Stomach smooth muscle (tissue), 2 donors: ENCODE measurements around the gene MCRS1.

Experiments used
- H3K27ac ChIP-seq: one replicate; pipeline ENCODE4 v1.7.0; 2013; ENCODE audit warnings: mild to moderate bottlenecking, low read length, inconsistent platforms
- H3K27me3 ChIP-seq, 2 donors: one replicate each; pipeline ENCODE4 v1.7.0; 2013; ENCODE audit warnings: low read length in 2 of 2; ENCODE audit not compliant: insufficient read depth in 2 of 2, control insufficient read depth in 1 of 2
- H3K36me3 ChIP-seq, 2 donors: one replicate each; pipeline ENCODE4 v1.7.0; 2013; ENCODE audit warnings: low read length in 2 of 2; ENCODE audit not compliant: control insufficient read depth in 2 of 2, insufficient read depth in 2 of 2
- H3K4me1 ChIP-seq: one replicate; pipeline ENCODE4 v1.7.0; 2013; ENCODE audit warnings: low read length; ENCODE audit not compliant: control insufficient read depth, insufficient read depth
- H3K4me3 ChIP-seq, 2 donors: one replicate each; pipeline ENCODE4 v1.7.0; 2013; ENCODE audit warnings: low read length in 2 of 2
- H3K9ac ChIP-seq, 2 donors: one replicate each; pipeline ENCODE4 v1.7.0; 2013; ENCODE audit warnings: low read length in 2 of 2, mild to moderate bottlenecking in 1 of 2
- H3K9me3 ChIP-seq, 2 donors: one replicate each; pipeline ENCODE4 v1.7.0; 2013; ENCODE audit warnings: low read length in 2 of 2; ENCODE audit not compliant: control insufficient read depth in 2 of 2
- donor health status: healthy.
- donor health status: Pancreatic carcinoma.

The MCRS1 gene

GRCh38 chr12:49563951-49564685 lies 3.8 kb downstream of the MCRS1 start:
- Histone ChIP-seq H3K4me1 (peaks cover 23% of the 10 kb centered on the region), H3K9ac (no peak overlapping the region), H3K4me3 (no peak overlapping the region), H3K9me3 (no peaks in the 10 kb centered on the region), H3K27ac (no peak overlapping the region), H3K27me3 (no peaks in the 10 kb centered on the region), H3K36me3 (peaks cover 44 to 59% of the 10 kb centered on the region in 2 donors)

DNA sequence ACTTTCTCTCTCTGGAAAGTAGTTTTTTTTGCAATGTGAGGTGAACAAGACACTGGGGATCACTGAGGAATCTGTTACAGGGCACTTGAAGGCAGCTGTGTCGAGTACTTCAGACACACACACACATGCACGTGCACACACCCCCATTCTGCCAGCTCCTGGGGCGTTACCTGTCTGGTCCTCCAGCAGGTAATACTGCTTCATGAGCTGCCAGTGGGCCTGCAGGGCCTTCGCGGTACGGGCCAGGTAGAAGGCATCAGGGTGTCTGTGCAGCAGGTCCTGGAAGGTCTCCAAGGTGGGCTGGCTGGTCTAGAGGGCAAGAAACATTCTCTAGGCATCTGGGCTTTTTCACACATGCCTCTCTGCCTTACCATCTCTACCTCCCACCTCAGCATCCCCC lies 5.1 kb downstream of the MCRS1 start:
- Histone ChIP-seq H3K27me3 (no peaks in the 10 kb centered on the region), H3K36me3 (peaks cover 52 to 68% of the 10 kb centered on the region in 2 donors), H3K27ac (no peak overlapping the region), H3K4me1 (peaks cover 17% of the 10 kb centered on the region), H3K9ac (no peak overlapping the region), H3K4me3 (no peak overlapping the region), H3K9me3 (no peaks in the 10 kb centered on the region)

- no peak overlapping the region for H3K4me3 ChIP-seq
- H3K27me3 ChIP-seq: no peaks in the 10 kb centered on the region
- H3K9me3 ChIP-seq: no peaks in the 10 kb centered on the region
These were observed 5.7 kb downstream of the MCRS1 start for GRCh38 chr12:49562233-49562632.

GRCh38 chr12:49560695-49561094 lies 7.2 kb downstream of the MCRS1 start:
- Histone ChIP-seq H3K27ac (no peak overlapping the region), H3K4me1 (peaks cover under 1% of the 10 kb centered on the region), H3K36me3 (peaks cover 52 to 66% of the 10 kb centered on the region in 2 donors), H3K27me3 (no peaks in the 10 kb centered on the region), H3K9ac (no peak overlapping the region), H3K9me3 (no peaks in the 10 kb centered on the region), H3K4me3 (no peak overlapping the region)

More at GRCh38 chr12:49562233-49562632, 5.7 kb downstream of the MCRS1 start:
- Histone ChIP-seq H3K36me3 (peaks cover 52 to 68% of the 10 kb centered on the region in 2 donors), H3K4me1 (peaks cover 14% of the 10 kb centered on the region), H3K27ac (no peak overlapping the region), H3K9ac (no peak overlapping the region)

DNA sequence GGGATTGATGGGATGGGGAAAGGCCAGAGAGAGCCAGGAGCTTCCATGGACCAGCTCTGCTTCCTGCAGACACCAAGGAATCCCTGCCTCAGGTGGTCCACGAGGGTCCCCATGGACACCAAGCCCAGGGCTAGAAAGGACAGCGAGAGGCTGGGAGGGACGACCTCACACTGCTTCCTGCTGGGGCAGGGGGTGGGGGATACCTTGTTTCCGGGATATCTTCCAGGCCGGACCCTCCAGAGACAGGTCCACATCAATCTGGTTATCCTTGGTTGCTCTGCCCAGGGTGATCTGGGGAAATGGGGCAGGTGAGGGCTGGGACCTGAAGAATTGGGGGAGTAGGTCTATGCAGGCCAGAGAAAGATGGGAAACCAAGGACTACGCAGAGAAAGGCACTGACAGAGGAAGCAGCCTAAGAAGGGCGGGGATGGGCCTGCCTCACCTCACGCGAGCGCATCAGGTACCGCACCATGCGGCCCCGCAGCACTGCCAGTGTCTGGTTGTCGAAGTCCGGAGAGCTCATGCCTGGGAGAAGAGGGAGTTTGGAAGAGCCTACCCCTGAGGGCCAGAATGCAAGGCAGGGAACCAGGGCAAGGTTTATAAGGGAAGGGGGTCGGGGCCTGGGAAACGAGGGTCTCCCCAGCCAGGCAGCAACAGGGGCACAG lies 8.8 kb downstream of the MCRS1 start:
- Histone ChIP-seq H3K4me3 (no peak overlapping the region), H3K4me1 (no peaks in the 10 kb centered on the region), H3K9ac (no peak overlapping the region), H3K27ac (no peak overlapping the region), H3K27me3 (no peaks in the 10 kb centered on the region), H3K36me3 (peaks cover 45 to 56% of the 10 kb centered on the region in 2 donors), H3K9me3 (no peaks in the 10 kb centered on the region)

DNA sequence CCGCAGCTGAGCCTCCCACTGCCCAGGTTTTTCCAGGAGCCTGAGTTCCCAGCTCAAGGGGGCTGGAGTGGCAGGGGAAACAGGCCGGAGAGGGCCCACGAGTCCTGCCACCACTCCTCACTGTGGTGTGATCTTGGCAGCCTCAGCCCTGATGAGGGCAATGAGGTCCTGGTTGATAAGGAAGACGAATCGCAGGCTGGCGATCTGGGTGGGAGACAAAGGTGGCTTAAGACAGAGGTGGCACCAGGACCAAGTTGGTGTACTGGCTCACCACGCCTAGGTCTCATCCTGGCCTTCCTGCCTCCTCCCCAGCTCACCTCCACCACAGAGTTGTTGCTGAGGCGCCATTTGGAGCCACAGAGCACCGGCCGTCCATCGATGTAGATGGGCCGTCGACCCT lies 9.4 kb downstream of the MCRS1 start:
- H3K4me1 ChIP-seq: no peaks in the 10 kb centered on the region
- no peak overlapping the region for H3K27ac ChIP-seq
- no peaks in the 10 kb centered on the region for H3K27me3 ChIP-seq
- H3K9ac ChIP-seq: no peak overlapping the region
- no peak overlapping the region for H3K4me3 ChIP-seq
- peaks cover 42 to 50% of the 10 kb centered on the region in 2 donors for H3K36me3 ChIP-seq
- no peaks in the 10 kb centered on the region for H3K9me3 ChIP-seq

- Histone ChIP-seq H3K27me3 (no peaks in the 10 kb centered on the region), H3K4me1 (no peaks in the 10 kb centered on the region), H3K27ac (no peak overlapping the region), H3K9me3 (no peaks in the 10 kb centered on the region), H3K4me3 (no peak overlapping the region), H3K9ac (no peak overlapping the region), H3K36me3 (peaks cover 35 to 44% of the 10 kb centered on the region in 2 donors)
These were observed 10.1 kb downstream of the MCRS1 start for GRCh38 chr12:49557917-49558215.

DNA sequence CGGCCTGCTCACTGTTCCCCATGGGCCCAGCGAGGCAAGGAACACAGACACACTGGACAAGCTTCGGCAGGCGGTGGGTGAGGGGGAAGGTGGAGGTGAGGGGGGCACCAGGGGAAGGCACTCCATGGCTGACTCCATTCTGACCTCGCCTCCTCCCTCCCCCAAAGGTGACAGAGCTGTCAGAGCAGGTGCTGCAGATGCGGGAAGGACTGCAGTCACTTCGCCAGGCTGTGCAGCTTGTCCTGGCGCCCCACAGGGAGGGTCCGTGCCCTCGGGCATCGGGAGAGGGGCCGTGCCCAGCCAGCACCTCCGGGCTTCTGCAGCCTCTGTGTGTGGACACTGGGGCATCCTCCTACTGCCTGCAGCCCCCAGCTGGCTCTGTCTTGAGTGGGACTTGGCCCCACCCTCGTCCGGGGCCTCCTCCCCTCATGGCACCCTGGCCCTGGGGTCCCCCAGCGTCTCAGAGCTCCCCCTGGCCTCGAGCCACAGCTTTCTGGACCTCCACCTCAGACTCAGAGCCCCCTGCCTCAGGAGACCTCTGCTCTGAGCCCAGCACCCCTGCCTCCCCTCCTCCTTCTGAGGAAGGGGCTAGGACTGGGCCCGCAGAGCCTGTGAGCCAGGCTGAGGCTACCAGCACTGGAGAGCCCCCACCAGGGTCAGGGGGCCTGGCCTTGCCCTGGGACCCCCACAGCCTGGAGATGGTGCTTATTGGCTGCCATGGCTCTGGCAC lies 10.6 kb downstream of the MCRS1 start:
- Histone ChIP-seq H3K36me3 (peaks cover 30 to 40% of the 10 kb centered on the region in 2 donors), H3K4me1 (no peaks in the 10 kb centered on the region), H3K9me3 (no peaks in the 10 kb centered on the region), H3K27ac (no peak overlapping the region), H3K9ac (no peak overlapping the region), H3K27me3 (no peaks in the 10 kb centered on the region), H3K4me3 (no peak overlapping the region)

DNA sequence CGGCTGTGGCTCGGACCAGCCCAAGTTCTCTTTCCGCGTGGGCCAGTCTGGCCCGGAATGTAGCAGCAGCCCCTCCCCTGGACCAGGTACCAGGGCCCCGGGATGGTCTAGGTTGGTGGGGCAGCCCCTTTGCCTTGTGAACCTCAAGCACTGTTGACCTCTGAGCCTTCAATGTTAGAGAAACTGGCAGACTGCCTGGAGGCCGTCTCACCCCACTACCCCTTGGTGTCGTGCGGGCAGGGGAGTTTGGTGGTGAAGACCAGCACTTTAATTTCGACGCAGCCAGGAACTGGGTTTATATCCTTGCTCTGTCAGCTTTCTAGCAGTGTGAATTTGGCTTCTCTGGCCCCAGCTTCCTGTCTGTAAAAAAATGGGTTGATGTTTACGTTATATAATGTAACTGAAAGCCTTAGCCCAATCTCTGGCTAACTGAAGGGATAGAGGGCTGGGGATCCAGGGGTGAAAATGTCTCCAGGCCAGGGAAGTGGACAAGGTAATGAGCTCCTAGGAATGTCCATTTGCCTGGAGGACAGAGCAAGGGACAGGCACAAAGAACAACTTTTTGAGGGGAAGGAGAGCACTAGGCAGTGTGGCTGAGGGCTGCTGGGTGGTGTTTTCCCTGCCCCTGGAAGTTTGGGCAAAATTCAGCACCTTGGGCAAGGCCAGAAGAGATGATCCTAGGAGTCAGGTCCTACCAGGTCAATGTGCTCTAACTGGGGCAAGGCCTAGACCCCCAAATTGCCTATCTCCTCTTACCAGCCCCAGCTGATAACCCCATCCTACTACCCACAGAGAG lies 11.4 kb downstream of the MCRS1 start:
- Histone ChIP-seq H3K4me1 (no peaks in the 10 kb centered on the region), H3K4me3 (no peak overlapping the region), H3K9ac (no peak overlapping the region), H3K9me3 (no peaks in the 10 kb centered on the region), H3K36me3 (peaks cover 24 to 32% of the 10 kb centered on the region in 2 donors), H3K27ac (no peak overlapping the region), H3K27me3 (no peaks in the 10 kb centered on the region)

GRCh38 chr12:49555631-49556390 lies 12.1 kb downstream of the MCRS1 start:
- no peaks in the 10 kb centered on the region for H3K9me3 ChIP-seq
- H3K27me3 ChIP-seq: no peaks in the 10 kb centered on the region
- H3K4me3 ChIP-seq: no peak overlapping the region
- peaks cover 24 to 26% of the 10 kb centered on the region in 2 donors for H3K36me3 ChIP-seq
- H3K4me1 ChIP-seq: no peaks in the 10 kb centered on the region
- no peak overlapping the region for H3K9ac ChIP-seq
- H3K27ac ChIP-seq: no peak overlapping the region
